HepG2 (cell line): ENCODE data around the gene CAST. TPM values are rescaled to one million over a fixed set of nuclear protein-coding genes. Genes with fewer than 3 reads are reported as not detected.

Source experiments
- ASH2L ChIP-seq: fragments of 300-600, 200-600 bp; sonication (generic); IDR thresholded peaks from 2 replicates; pipeline ENCODE4 v1.7.0; 2017; ENCODE audit warnings: low read depth, mild to moderate bottlenecking, moderate library complexity, mixed read lengths, low read length; ENCODE audit not compliant: insufficient read length
- HDAC2 ChIP-seq: sonication (generic); formaldehyde crosslinking; IDR thresholded peaks from 2 replicates; pipeline ENCODE4 v1.4.0; 2020; ENCODE audit warnings: missing genetic modification reagents
- HIVEP1 ChIP-seq: sonication (generic); formaldehyde crosslinking; IDR thresholded peaks from 2 replicates; pipeline ENCODE4 v1.4.0; 2020; ENCODE audit warnings: mild to moderate bottlenecking, missing genetic modification reagents
- HMG20A ChIP-seq: IDR thresholded peaks from 2 replicates; pipeline ENCODE4 v1.6.1; 2016; ENCODE audit warnings: borderline replicate concordance
- NCOA1 ChIP-seq: sonication (generic); formaldehyde crosslinking; IDR thresholded peaks from 2 replicates; pipeline ENCODE4 v1.9.0; 2021; ENCODE audit warnings: missing genetic modification reagents
- PHF5A ChIP-seq: IDR thresholded peaks from one replicate; pipeline ENCODE4 v1.6.1; 2018; ENCODE audit warnings: low read depth, missing genetic modification reagents; ENCODE audit not compliant: unreplicated experiment
- REXO4 ChIP-seq: sonication (generic); formaldehyde crosslinking; IDR thresholded peaks from 2 replicates; pipeline ENCODE4 v1.8.0; 2022; ENCODE audit warnings: missing genetic modification reagents, mild to moderate bottlenecking, borderline replicate concordance
- SNRNP70 ChIP-seq: fragments of 200-400 bp; formaldehyde crosslinking; IDR thresholded peaks from 2 replicates; pipeline ENCODE4 v1.6.1; 2017; ENCODE audit warnings: mild to moderate bottlenecking, low read depth, low read length, moderate library complexity
- TBP ChIP-seq: sonication (generic); formaldehyde crosslinking; IDR thresholded peaks from 2 replicates; pipeline ENCODE4 v1.5.0; 2020; ENCODE audit warnings: missing genetic modification reagents
- ZFP91 ChIP-seq: sonication (generic); formaldehyde crosslinking; IDR thresholded peaks from 2 replicates; pipeline ENCODE4 v1.9.0; 2022; ENCODE audit warnings: missing genetic modification reagents, mild to moderate bottlenecking, borderline replicate concordance
- ZNF333 ChIP-seq: sonication (generic); formaldehyde crosslinking; IDR thresholded peaks from 2 replicates; pipeline ENCODE4 v1.4.0; 2020; ENCODE audit warnings: mild to moderate bottlenecking, missing genetic modification reagents, borderline replicate concordance
- ZNF468 ChIP-seq: sonication (generic); formaldehyde crosslinking; IDR thresholded peaks from 2 replicates; pipeline ENCODE4 v1.8.0; 2022; ENCODE audit warnings: mild to moderate bottlenecking, moderate library complexity, missing genetic modification reagents
- ZNF556 ChIP-seq: sonication (generic); formaldehyde crosslinking; IDR thresholded peaks from 2 replicates; pipeline ENCODE4 v1.4.0; 2020; ENCODE audit warnings: mild to moderate bottlenecking, missing genetic modification reagents, borderline replicate concordance
- ZNF563 ChIP-seq: sonication (generic); formaldehyde crosslinking; IDR thresholded peaks from 2 replicates; pipeline ENCODE4 v1.8.0; 2022; ENCODE audit warnings: mild to moderate bottlenecking, moderate library complexity, missing genetic modification reagents
- ZNF589 ChIP-seq: sonication (generic); formaldehyde crosslinking; conservative IDR thresholded peaks from 2 replicates; pipeline ENCODE4 v1.8.0; 2022; ENCODE audit warnings: mild to moderate bottlenecking, moderate library complexity, missing genetic modification reagents
- ZNF646 ChIP-seq: sonication (generic); formaldehyde crosslinking; IDR thresholded peaks from 2 replicates; pipeline ENCODE4 v1.9.0; 2021; ENCODE audit warnings: mild to moderate bottlenecking, missing genetic modification reagents
- ZNF704 ChIP-seq: sonication (generic); formaldehyde crosslinking; IDR thresholded peaks from 2 replicates; pipeline ENCODE4 v1.8.1; 2023; ENCODE audit warnings: mild to moderate bottlenecking, inconsistent platforms, moderate library complexity, missing genetic modification reagents, borderline replicate concordance
- polyA plus RNA-seq, 8 experiments: library from polyadenylated mRNA; depleted of rRNA in 3 of 8; stranded (reverse) in 7 of 8; unstranded in 1 of 8; fragments of >200 nt; fragmentation: Illumina TruSeq in 4 of 8; extraction: Trizol in 4 of 8; gene quantifications; 2 replicates each; pipeline versions ENCODE4 v1.2.1 to v1.2.3, GENCODE V29; 2011 to 2016; ENCODE audit warnings: low read depth in 4 of 8, missing spikeins in 1 of 8, mixed read lengths in 1 of 8; ENCODE audit not compliant: insufficient read depth in 1 of 8
- total RNA-seq, 5 experiments: library from RNA; depleted of rRNA; stranded (reverse); fragments of >200 nt; fragmentation: Illumina TruSeq; extraction: Trizol; gene quantifications; 2 replicates each; pipeline ENCODE4 v1.2.3, GENCODE V29; 2016; ENCODE audit warnings: low read depth in 1 of 5
- TF ChIP-seq, protein P1 (sequence below): sonication (generic); formaldehyde crosslinking; conservative IDR thresholded peaks from 2 replicates; pipeline ENCODE4 v1.4.0; 2020; ENCODE audit warnings: missing genetic modification reagents

Gene CAST
- total and polyA plus RNA-seq, 2 of the 13 experiments (the other 11 are each of a cell fraction or from before 2014, with no cell fraction given): 42.1 to 67.6 TPM

DNA sequence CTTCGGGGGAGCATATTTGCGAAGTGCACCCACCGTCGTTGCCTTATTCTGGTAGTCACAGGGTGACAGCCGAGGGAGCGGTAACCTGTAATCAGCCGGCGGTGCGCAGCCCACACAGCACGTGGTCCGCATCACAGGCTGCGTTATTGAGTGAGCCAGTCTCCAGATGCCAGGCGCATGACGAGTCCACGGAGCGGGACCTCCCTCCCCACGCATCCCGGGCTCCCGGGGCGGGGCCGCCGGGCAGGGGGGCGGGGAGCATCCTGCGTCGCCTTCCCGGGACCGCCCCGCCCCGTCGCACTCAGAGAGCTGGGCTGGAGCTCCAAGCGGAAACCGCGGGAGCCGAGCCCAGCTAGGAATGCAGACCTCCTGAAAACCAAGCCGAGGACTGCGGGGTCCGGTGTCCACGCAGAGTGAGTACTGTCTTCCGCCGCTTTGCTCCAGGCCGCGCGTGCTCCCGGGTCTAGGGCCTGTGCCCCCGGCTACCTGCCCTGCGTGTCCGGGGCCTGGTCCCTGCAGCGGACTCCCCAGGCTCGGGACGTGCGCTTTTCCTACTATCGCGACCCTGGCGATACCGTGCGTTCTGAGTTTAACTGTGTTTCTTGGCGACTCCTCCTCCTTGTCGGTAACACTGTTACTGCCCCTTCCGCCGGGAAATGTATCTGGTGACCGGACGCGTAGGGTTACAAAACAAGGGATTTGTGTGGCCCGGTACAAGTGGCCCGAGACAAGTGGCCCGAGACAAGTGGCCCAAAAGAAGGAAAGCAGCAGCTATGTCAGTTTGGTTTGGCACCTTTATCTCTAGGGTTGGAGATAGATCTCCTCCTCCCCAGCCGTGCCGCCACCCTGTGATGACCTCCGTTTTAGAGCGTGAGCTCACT, 40.6 kb downstream of the CAST start (continued):
- no peak for TF ChIP-seq TBP (CRISPR knock-in tag)
- TF ChIP-seq ZNF704 (CRISPR knock-in tag): no peak
- TF ChIP-seq ZNF468 (CRISPR knock-in tag): no peak
- TF ChIP-seq PHF5A (CRISPR knock-in tag): no peak
- peak; percentile 68 for TF ChIP-seq HIVEP1
- TF ChIP-seq NCOA1 (CRISPR knock-in tag): no peak; the same call in 1 of the 2 replicates
- TF ChIP-seq ZNF563 (CRISPR knock-in tag): 0 out of 2 replicates have a peak, but pooled peaks have one; percentile 39
- TF ChIP-seq SNRNP70: no peak
- TF ChIP-seq ZFP91 (CRISPR knock-in tag): peak; percentile 83
- TF ChIP-seq ZNF333 (CRISPR knock-in tag): no peak
- peak; percentile 68; the same call in 1 of the 2 replicates for TF ChIP-seq ZNF556
- no peak; the same call in 1 of the 2 replicates for TF ChIP-seq ZNF646 (CRISPR knock-in tag)
- TF ChIP-seq, protein P1, sequence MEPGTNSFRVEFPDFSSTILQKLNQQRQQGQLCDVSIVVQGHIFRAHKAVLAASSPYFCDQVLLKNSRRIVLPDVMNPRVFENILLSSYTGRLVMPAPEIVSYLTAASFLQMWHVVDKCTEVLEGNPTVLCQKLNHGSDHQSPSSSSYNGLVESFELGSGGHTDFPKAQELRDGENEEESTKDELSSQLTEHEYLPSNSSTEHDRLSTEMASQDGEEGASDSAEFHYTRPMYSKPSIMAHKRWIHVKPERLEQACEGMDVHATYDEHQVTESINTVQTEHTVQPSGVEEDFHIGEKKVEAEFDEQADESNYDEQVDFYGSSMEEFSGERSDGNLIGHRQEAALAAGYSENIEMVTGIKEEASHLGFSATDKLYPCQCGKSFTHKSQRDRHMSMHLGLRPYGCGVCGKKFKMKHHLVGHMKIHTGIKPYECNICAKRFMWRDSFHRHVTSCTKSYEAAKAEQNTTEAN (CRISPR knock-in tag): peak; percentile 84; the same call in 1 of the 2 replicates
- TF ChIP-seq ZNF589: no peak
- peak; percentile 75 for TF ChIP-seq ASH2L
- TF ChIP-seq HDAC2: peak; percentile 34; the same call in 1 of the 2 replicates
- no peak; the same call in 1 of the 2 replicates for TF ChIP-seq HMG20A (CRISPR knock-in tag)
- no peak for TF ChIP-seq REXO4
